ENCODE measurements around the gene CAPZB.

Gene CAPZB

GRCh38 chr1:19425646-19426239 lies 59.6 kb downstream of the CAPZB start:
- no peak overlapping the region for H3K4me3 ChIP-seq (ENCODE audit: low read depth, low read length)

DNA sequence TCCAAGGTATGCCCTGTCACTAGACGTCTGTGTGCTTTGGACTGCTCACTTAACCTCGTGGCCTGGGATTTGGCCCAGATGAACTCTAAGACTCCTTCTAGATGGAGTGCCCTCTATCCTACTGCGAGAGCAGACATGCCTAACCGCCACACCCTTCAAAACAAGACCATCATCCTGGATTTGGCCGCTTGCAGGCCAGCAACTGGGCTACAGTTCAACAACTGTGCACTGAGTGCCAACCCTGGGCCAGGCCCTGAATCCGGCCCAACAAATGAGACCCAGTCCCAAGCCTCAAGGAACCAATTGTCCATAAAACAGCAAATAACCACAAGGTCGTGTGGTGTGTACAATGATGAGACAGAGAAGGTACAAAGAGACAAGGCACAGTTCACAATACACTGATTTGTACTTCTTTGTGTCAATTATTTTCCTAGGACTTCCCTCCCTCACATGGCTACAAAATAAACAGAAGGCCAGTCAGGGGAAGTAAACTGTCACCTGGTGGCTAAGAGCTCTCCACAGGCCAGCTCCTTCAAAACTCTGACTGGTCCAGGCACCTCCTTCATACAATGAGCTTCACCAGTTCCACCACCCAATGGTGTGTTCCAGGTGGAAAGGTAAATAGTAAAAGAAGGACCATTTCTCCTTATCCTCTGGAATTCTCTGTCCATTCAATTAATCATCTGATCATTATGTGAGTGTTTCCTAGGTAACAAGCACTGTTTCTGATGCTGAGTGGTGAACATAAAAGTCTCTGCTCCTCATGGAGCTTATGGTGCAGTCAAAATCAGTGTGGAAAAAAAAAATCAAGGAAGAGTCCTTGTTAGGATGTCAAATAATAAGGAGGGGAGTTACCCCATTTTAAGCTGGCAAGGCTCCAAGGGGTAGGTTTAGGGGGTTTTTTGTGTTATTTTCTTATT lies 60.4 kb downstream of the CAPZB start:
- in situ Hi-C loops (cut with HindIII; ENCODE audit: low sequenced_read_pairs): loop anchor here (25.0 kb wide), 1 partner anchor 212 kb away; the partner anchor contains the start of gene NBL1
- DNase-seq (ENCODE audit: low read depth, low spot score): no peak

More at GRCh38 chr1:19425646-19426239, 59.6 kb downstream of the CAPZB start:
- in situ Hi-C loops (cut with HindIII; ENCODE audit: low sequenced_read_pairs): loop anchor here (25.0 kb wide), 1 partner anchor 212 kb away; the partner anchor contains the start of gene NBL1
- no peak for DNase-seq (ENCODE audit: low read depth, low spot score)
- TF ChIP-seq, protein P1, sequence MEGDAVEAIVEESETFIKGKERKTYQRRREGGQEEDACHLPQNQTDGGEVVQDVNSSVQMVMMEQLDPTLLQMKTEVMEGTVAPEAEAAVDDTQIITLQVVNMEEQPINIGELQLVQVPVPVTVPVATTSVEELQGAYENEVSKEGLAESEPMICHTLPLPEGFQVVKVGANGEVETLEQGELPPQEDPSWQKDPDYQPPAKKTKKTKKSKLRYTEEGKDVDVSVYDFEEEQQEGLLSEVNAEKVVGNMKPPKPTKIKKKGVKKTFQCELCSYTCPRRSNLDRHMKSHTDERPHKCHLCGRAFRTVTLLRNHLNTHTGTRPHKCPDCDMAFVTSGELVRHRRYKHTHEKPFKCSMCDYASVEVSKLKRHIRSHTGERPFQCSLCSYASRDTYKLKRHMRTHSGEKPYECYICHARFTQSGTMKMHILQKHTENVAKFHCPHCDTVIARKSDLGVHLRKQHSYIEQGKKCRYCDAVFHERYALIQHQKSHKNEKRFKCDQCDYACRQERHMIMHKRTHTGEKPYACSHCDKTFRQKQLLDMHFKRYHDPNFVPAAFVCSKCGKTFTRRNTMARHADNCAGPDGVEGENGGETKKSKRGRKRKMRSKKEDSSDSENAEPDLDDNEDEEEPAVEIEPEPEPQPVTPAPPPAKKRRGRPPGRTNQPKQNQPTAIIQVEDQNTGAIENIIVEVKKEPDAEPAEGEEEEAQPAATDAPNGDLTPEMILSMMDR (IDR thresholded peaks at IDR 0.05; ENCODE audit: low read depth, low read length): no peak

GRCh38 chr1:19423130-19423529 lies 62.2 kb downstream of the CAPZB start:
- H3K4me3 ChIP-seq (ENCODE audit: low read depth, low read length): no peak overlapping the region
- DNase-seq (ENCODE audit: low read depth, low spot score): no peak
- TF ChIP-seq, protein P1 (IDR thresholded peaks at IDR 0.05; ENCODE audit: low read depth, low read length): no peak
- in situ Hi-C loops (cut with HindIII; ENCODE audit: low sequenced_read_pairs): no loop called here

More for the DNA sequence above, 60.4 kb downstream of the CAPZB start:
- H3K4me3 ChIP-seq (ENCODE audit: low read depth, low read length): no peak overlapping the region
- TF ChIP-seq, protein P1 (IDR thresholded peaks at IDR 0.05; ENCODE audit: low read depth, low read length): no peak

- H3K4me3 ChIP-seq (ENCODE audit: low read depth, low read length): no peak overlapping the region
- DNase-seq (ENCODE audit: low read depth, low spot score): no peak
- TF ChIP-seq, protein P1 (IDR thresholded peaks at IDR 0.05; ENCODE audit: low read depth, low read length): no peak
- in situ Hi-C loops (cut with HindIII; ENCODE audit: low sequenced_read_pairs): no loop called here
These were observed 64.0 kb downstream of the CAPZB start for GRCh38 chr1:19421365-19421764.

DNA sequence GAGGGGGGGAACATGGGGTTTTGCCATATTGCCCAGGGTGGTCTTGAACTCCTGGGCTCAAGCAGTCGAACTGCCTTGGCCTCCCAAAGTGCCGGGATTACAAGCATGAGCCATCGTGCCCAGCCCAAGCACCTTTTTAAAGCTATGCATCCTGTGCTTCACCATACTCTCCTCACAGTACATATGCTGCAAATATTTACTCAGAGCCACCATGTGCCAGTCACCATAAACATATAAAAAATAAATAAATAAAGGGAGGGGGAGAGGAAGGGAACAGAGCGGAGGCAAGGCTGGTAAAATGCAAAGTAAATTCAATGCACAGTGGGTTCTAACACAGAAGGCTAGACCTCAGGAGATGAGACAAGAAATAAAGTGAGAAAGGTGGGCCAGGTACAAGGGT lies 64.7 kb downstream of the CAPZB start:
- DNase-seq (ENCODE audit: low read depth, low spot score): no peak
- TF ChIP-seq, protein P1 (IDR thresholded peaks at IDR 0.05; ENCODE audit: low read depth, low read length): no peak
- in situ Hi-C loops (cut with HindIII; ENCODE audit: low sequenced_read_pairs): no loop called here

GRCh38 chr1:19419691-19420090 lies 65.6 kb downstream of the CAPZB start:
- no peak overlapping the region for H3K4me3 ChIP-seq (ENCODE audit: low read depth, low read length)
- no peak for DNase-seq (ENCODE audit: low read depth, low spot score)
- in situ Hi-C loops (cut with HindIII; ENCODE audit: low sequenced_read_pairs): no loop called here
- TF ChIP-seq, protein P1 (IDR thresholded peaks at IDR 0.05; ENCODE audit: low read depth, low read length): no peak

More for the DNA sequence above, 64.7 kb downstream of the CAPZB start:
- no peak overlapping the region for H3K4me3 ChIP-seq (ENCODE audit: low read depth, low read length)

All from astrocyte of the spinal cord (primary cell).